Smooth muscle cell of bladder (primary cell): ENCODE results near the gene METTL13. TPM values are rescaled to one million over a fixed set of nuclear protein-coding genes. Genes with fewer than 3 reads are reported as not detected.

Experiments
- total RNA-seq: library from RNA; depleted of rRNA; stranded (reverse); fragments of >200 nt; gene quantifications from 2 replicates; pipeline ENCODE4 v1.2.3, GENCODE V29; 2014

METTL13 gene
- total RNA-seq = 21.0 and 26.3 TPM in 2 replicates

GRCh38 chr1:171781176-171781875, at the start of gene METTL13:
METTL13 (plus strand) TSS chr1:171781660; CDS start chr1:171781968, 308 bp downstream.

GRCh38 chr1:171741872-171742576, 39.4 kb upstream of the METTL13 start, which contains the start of gene VAMP4:
VAMP4 (minus strand) TSS chr1:171742065; CDS start chr1:171738414, 3,651 bp downstream.

GRCh38 chr1:171841050-171841910, 59.8 kb downstream of the METTL13 start, which contains the start of gene DNM3:
DNM3 (plus strand) TSS chr1:171841498; CDS start chr1:171841657, 159 bp downstream.

Other genes starting within 250 kb of the METTL13 start
- not detected in 2 replicates for gene MYOCOS, start 159.4 kb upstream of the METTL13 start, total RNA-seq
- 0.14 and 0.74 TPM in 2 replicates for gene MYOC, start 129.0 kb upstream of the METTL13 start, total RNA-seq
- 5.7 and 5.8 TPM in 2 replicates for gene VAMP4, start 39.6 kb upstream of the METTL13 start, total RNA-seq
- 0.46 and 0.71 TPM in 2 replicates for gene DNM3, start 59.8 kb downstream of the METTL13 start, total RNA-seq